ENCODE measurements around the gene PRDM5. TPM values are rescaled to one million over a fixed set of nuclear protein-coding genes. Genes with fewer than 3 reads are reported as not detected.

Gene PRDM5
- total and polyA plus RNA-seq, 2 donors (not counting 3 experiments of a cell fraction or from before 2014, with no cell fraction given) = 2.2 to 8.1 TPM

- no peaks in the 10 kb centered on the region for H4K20me1 ChIP-seq (replicated peaks; ENCODE audit: control insufficient read depth, extremely low read depth, insufficient read depth, low read length)
- DNase-seq (ENCODE audit: low read depth, low spot score) = no peak
- no peak overlapping the region for H3K4me2 ChIP-seq (ENCODE audit: insufficient read depth, low read length)
- H3K4me3 ChIP-seq (replicated peaks in 1 of 3; ENCODE audit: insufficient read depth in 1 of 3, low read depth in 1 of 3, low read length in 3 of 3) = no peak overlapping the region
- no peak overlapping the region for H3K9ac ChIP-seq (replicated peaks; ENCODE audit: extremely low read depth, insufficient read depth, low read length)
- intact Hi-C loops (cut with micrococcal nuclease) = no loop called here
- POLR2A ChIA-PET = no interaction called here
- TF ChIP-seq MYC (IDR thresholded peaks at IDR 0.05; ENCODE audit: low read depth, low read length) (no peak), POLR2AphosphoS5 (IDR thresholded peaks at IDR 0.05; ENCODE audit: insufficient read depth, low read depth, low read length) (no peak), EZH2 (IDR thresholded peaks at IDR 0.05; ENCODE audit: borderline replicate concordance, low read depth, low read length, severe bottlenecking) (no peak), GATA2 (IDR thresholded peaks at IDR 0.05; ENCODE audit: insufficient read depth, insufficient read length, low read depth, low read length) (no peak), CTCF (IDR thresholded peaks at IDR 0.05; ENCODE audit: extremely low read depth in 1 of 2, insufficient read depth in 1 of 2, low read depth in 1 of 2, low read length in 2 of 2) (no peak), POLR2A (IDR thresholded peaks at IDR 0.05; ENCODE audit: low read depth, low read length) (no peak), FOS (IDR thresholded peaks at IDR 0.05; ENCODE audit: borderline replicate concordance, insufficient read depth, low read length) (no peak), JUN (IDR thresholded peaks at IDR 0.05; ENCODE audit: borderline replicate concordance, insufficient read depth, insufficient read length, low read depth) (no peak)
- TF ChIP-seq, protein P1, sequence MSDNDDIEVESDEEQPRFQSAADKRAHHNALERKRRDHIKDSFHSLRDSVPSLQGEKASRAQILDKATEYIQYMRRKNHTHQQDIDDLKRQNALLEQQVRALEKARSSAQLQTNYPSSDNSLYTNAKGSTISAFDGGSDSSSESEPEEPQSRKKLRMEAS (IDR thresholded peaks at IDR 0.05; ENCODE audit: insufficient read depth, insufficient read length) = no peak
- H2AFZ ChIP-seq (ENCODE audit: low read depth, low read length) = no peak overlapping the region
- H3K9me1 ChIP-seq (replicated peaks; ENCODE audit: control insufficient read depth, extremely low read depth, insufficient read depth, low read length) = no peaks in the 10 kb centered on the region
- H3K9me3 ChIP-seq (replicated peaks; ENCODE audit: control insufficient read depth, insufficient read depth, low read length) = no peaks in the 10 kb centered on the region
- no TSS peak for BruUV-seq (replicated peaks)
- CTCF ChIA-PET = no interaction called here
- FAIRE-seq = no peak
- no peak overlapping the region for H3K27ac ChIP-seq (ENCODE audit: insufficient read depth, low read depth, low read length)
- no peaks in the 10 kb centered on the region for H3K36me3 ChIP-seq (ENCODE audit: control insufficient read depth in 2 of 2, extremely low read depth in 1 of 2, insufficient read depth in 2 of 2, low read length in 2 of 2)
- H3K79me2 ChIP-seq (ENCODE audit: control insufficient read depth, insufficient read depth, low read length) = no peaks in the 10 kb centered on the region
- H3K4me1 ChIP-seq (ENCODE audit: control insufficient read depth, extremely low read depth, insufficient read depth, low read length) = no peaks in the 10 kb centered on the region
- dilution Hi-C loops (cut with MboI; ENCODE audit: extremely low pct_ligation_motif_present, low sequenced_read_pairs) = no loop called here
- H3K27me3 ChIP-seq (ENCODE audit: control insufficient read depth in 2 of 2, insufficient read depth in 2 of 2, low read length in 2 of 2) = no peaks in the 10 kb centered on the region
Measured at GRCh38 chr4:120895554-120895953, 27.0 kb downstream of the PRDM5 start.

All from endothelial cell of umbilical vein (primary cell).